Measurements from ENCODE around the gene MTMR10. TPM values are rescaled to one million over a fixed set of nuclear protein-coding genes. Genes with fewer than 3 reads are reported as not detected.

Gene MTMR10
- total RNA-seq, 2 experiments from 2014 or later: 24.9 to 26.6 TPM

- Mint-ChIP-seq H3K4me1 (peaks cover 31% of the 10 kb centered on the region), H3K36me3 (ENCODE audit: low read depth) (peaks cover 38% of the 10 kb centered on the region), H3K9me3 (no peaks in the 10 kb centered on the region), H3K27me3 (no peaks in the 10 kb centered on the region), H3K27ac (no peak overlapping the region), H3K4me3 (no peak overlapping the region)
- CTCF ChIA-PET: interaction anchor here (2.2 kb wide), 1 partner anchor 10 kb away, joined by 11 read pairs; no protein-coding TSS in a partner anchor
- POLR2A ChIA-PET: no interaction called here
- DNase-seq: no peak
Observed at GRCh38 chr15:30973379-30973778, 18.0 kb downstream of the MTMR10 start.

- Mint-ChIP-seq H3K4me3 (no peak overlapping the region), H3K4me1 (peaks cover 31% of the 10 kb centered on the region), H3K27me3 (no peaks in the 10 kb centered on the region), H3K27ac (no peak overlapping the region), H3K36me3 (ENCODE audit: low read depth) (peaks cover 49% of the 10 kb centered on the region), H3K9me3 (no peaks in the 10 kb centered on the region)
- DNase-seq: no peak
- ChIA-PET POLR2A (no interaction called here), CTCF (interaction anchor here (0.7 to 0.8 kb wide), 2 partner anchors 8 to 44 kb away, joined by 3 read pairs; no protein-coding TSS in a partner anchor)
Observed at GRCh38 chr15:30969724-30970123, 21.7 kb downstream of the MTMR10 start.

- ChIA-PET POLR2A (no interaction called here), CTCF (interaction anchor here (0.6 to 1.2 kb wide), 2 partner anchors 120 to 133 kb away, joined by 3 read pairs; no protein-coding TSS in a partner anchor)
- H3K27me3 Mint-ChIP-seq: no peaks in the 10 kb centered on the region
Observed at GRCh38 chr15:30963681-30964080, 27.7 kb downstream of the MTMR10 start.

GRCh38 chr15:30962659-30963058 is 28.8 kb downstream of the MTMR10 start:
- no peak for DNase-seq

More at GRCh38 chr15:30963681-30964080, 27.7 kb downstream of the MTMR10 start:
- Mint-ChIP-seq H3K36me3 (ENCODE audit: low read depth) (peaks cover 40% of the 10 kb centered on the region), H3K4me3 (no peak overlapping the region), H3K27ac (no peak overlapping the region), H3K9me3 (no peaks in the 10 kb centered on the region), H3K4me1 (peaks cover 18% of the 10 kb centered on the region)
- no peak for DNase-seq

GRCh38 chr15:30962079-30962478 is 29.3 kb downstream of the MTMR10 start:
- Mint-ChIP-seq H3K36me3 (ENCODE audit: low read depth) (peaks cover 51% of the 10 kb centered on the region), H3K27ac (no peak overlapping the region), H3K4me3 (no peak overlapping the region), H3K4me1 (peaks cover 15% of the 10 kb centered on the region), H3K9me3 (no peaks in the 10 kb centered on the region), H3K27me3 (no peaks in the 10 kb centered on the region)
- ChIA-PET POLR2A (no interaction called here), CTCF (interaction anchor here (1.0 kb wide), 2 partner anchors 20 to 30 kb away, joined by 3 read pairs; no protein-coding TSS in a partner anchor)
- DNase-seq: no peak

More at GRCh38 chr15:30962659-30963058, 28.8 kb downstream of the MTMR10 start:
- H3K9me3 Mint-ChIP-seq: no peaks in the 10 kb centered on the region
- H3K36me3 Mint-ChIP-seq (ENCODE audit: low read depth): peaks cover 46% of the 10 kb centered on the region
- POLR2A ChIA-PET: no interaction called here
- no peak overlapping the region for H3K27ac Mint-ChIP-seq
- CTCF ChIA-PET: interaction anchor here (1.0 kb wide), 2 partner anchors 21 to 29 kb away, joined by 3 read pairs; no protein-coding TSS in a partner anchor
- no peak overlapping the region for H3K4me3 Mint-ChIP-seq
- H3K27me3 Mint-ChIP-seq: no peaks in the 10 kb centered on the region
- peaks cover 15% of the 10 kb centered on the region for H3K4me1 Mint-ChIP-seq

- Mint-ChIP-seq H3K4me1 (peaks cover 21% of the 10 kb centered on the region), H3K27me3 (no peaks in the 10 kb centered on the region), H3K9me3 (no peaks in the 10 kb centered on the region), H3K36me3 (ENCODE audit: low read depth) (peaks cover 48% of the 10 kb centered on the region), H3K27ac (no peak overlapping the region), H3K4me3 (no peak overlapping the region)
- CTCF ChIA-PET: interaction anchor here (1.1 kb wide), 1 partner anchor 15 kb away, joined by 3 read pairs; no protein-coding TSS in a partner anchor
- POLR2A ChIA-PET: no interaction called here
- no peak for DNase-seq
Observed at GRCh38 chr15:30958219-30958618, 33.2 kb downstream of the MTMR10 start.

- DNase-seq: no peak
- H3K27me3 Mint-ChIP-seq: no peaks in the 10 kb centered on the region
- H3K9me3 Mint-ChIP-seq: no peaks in the 10 kb centered on the region
- CTCF ChIA-PET: interaction anchor here (1.3 kb wide), 1 partner anchor 172 kb away, joined by 3 read pairs; no protein-coding TSS in a partner anchor
- peaks cover 12% of the 10 kb centered on the region for H3K4me1 Mint-ChIP-seq
- POLR2A ChIA-PET: no interaction called here
- peaks cover 56% of the 10 kb centered on the region for H3K36me3 Mint-ChIP-seq (ENCODE audit: low read depth)
- no peak overlapping the region for H3K27ac Mint-ChIP-seq
- no peak overlapping the region for H3K4me3 Mint-ChIP-seq
Observed at GRCh38 chr15:30956216-30957124, 35.0 kb downstream of the MTMR10 start.

- peaks cover 12% of the 10 kb centered on the region for H3K4me1 Mint-ChIP-seq
- H3K27ac Mint-ChIP-seq: no peak overlapping the region
- H3K36me3 Mint-ChIP-seq (ENCODE audit: low read depth): peaks cover 52% of the 10 kb centered on the region
- ChIA-PET CTCF (no interaction called here), POLR2A (no interaction called here)
- H3K27me3 Mint-ChIP-seq: no peaks in the 10 kb centered on the region
- no peaks in the 10 kb centered on the region for H3K9me3 Mint-ChIP-seq
- H3K4me3 Mint-ChIP-seq: no peak overlapping the region
- no peak for DNase-seq
Observed at GRCh38 chr15:30954674-30955073, 36.8 kb downstream of the MTMR10 start.

- peaks cover 12% of the 10 kb centered on the region for H3K4me1 Mint-ChIP-seq
- no peak overlapping the region for H3K4me3 Mint-ChIP-seq
- no peaks in the 10 kb centered on the region for H3K27me3 Mint-ChIP-seq
- CTCF ChIA-PET: interaction anchor here (0.8 to 1.0 kb wide), 2 partner anchors 17 to 160 kb away, joined by 3 read pairs; no protein-coding TSS in a partner anchor
- DNase-seq: no peak
- peak overlapping the region; percentile 31 for H3K27ac Mint-ChIP-seq
- peaks cover 58% of the 10 kb centered on the region for H3K36me3 Mint-ChIP-seq (ENCODE audit: low read depth)
- POLR2A ChIA-PET: no interaction called here
- H3K9me3 Mint-ChIP-seq: no peaks in the 10 kb centered on the region
Observed at GRCh38 chr15:30953731-30954378, 37.6 kb downstream of the MTMR10 start.

GRCh38 chr15:30953183-30953582 is 38.2 kb downstream of the MTMR10 start:
- no peak for DNase-seq
- Mint-ChIP-seq H3K27ac (no peak overlapping the region), H3K9me3 (no peaks in the 10 kb centered on the region), H3K4me1 (peaks cover 12% of the 10 kb centered on the region), H3K27me3 (no peaks in the 10 kb centered on the region), H3K4me3 (no peak overlapping the region), H3K36me3 (ENCODE audit: low read depth) (peaks cover 61% of the 10 kb centered on the region)
- CTCF ChIA-PET: interaction anchor here (1.0 kb wide), 2 partner anchors 16 to 71 kb away, joined by 3 read pairs; no protein-coding TSS in a partner anchor
- POLR2A ChIA-PET: no interaction called here

GRCh38 chr15:30943654-30944335 is 47.6 kb downstream of the MTMR10 start:
- no peaks in the 10 kb centered on the region for H3K27me3 Mint-ChIP-seq

GRCh38 chr15:30941520-30941919 is 49.9 kb downstream of the MTMR10 start:
- H3K36me3 Mint-ChIP-seq (ENCODE audit: low read depth): peaks cover 53% of the 10 kb centered on the region
- H3K4me3 Mint-ChIP-seq: no peak overlapping the region
- H3K9me3 Mint-ChIP-seq: no peaks in the 10 kb centered on the region
- no peak for DNase-seq
- ChIA-PET CTCF (interaction anchor here (1.1 kb wide), 1 partner anchor 21 kb away, joined by 3 read pairs; no protein-coding TSS in a partner anchor), POLR2A (no interaction called here)
- no peak overlapping the region for H3K27ac Mint-ChIP-seq
- no peaks in the 10 kb centered on the region for H3K27me3 Mint-ChIP-seq
- no peaks in the 10 kb centered on the region for H3K4me1 Mint-ChIP-seq

More at GRCh38 chr15:30943654-30944335, 47.6 kb downstream of the MTMR10 start:
- H3K36me3 Mint-ChIP-seq (ENCODE audit: low read depth): peaks cover 55% of the 10 kb centered on the region
- ChIA-PET POLR2A (no interaction called here), CTCF (interaction anchor here (0.6 to 1.3 kb wide), 3 partner anchors 15 to 52 kb away, joined by 3 read pairs; no protein-coding TSS in a partner anchor)
- no peak overlapping the region for H3K27ac Mint-ChIP-seq
- no peaks in the 10 kb centered on the region for H3K4me1 Mint-ChIP-seq
- DNase-seq: no peak
- H3K9me3 Mint-ChIP-seq: no peaks in the 10 kb centered on the region
- H3K4me3 Mint-ChIP-seq: no peak overlapping the region
